HG03442 (cell line): Measurements from ENCODE around the gene ZNF512.
"Not testable (repeated sequence)": the region's sequence is repeated elsewhere in the genome, so short reads cannot be mapped to it uniquely, and the experiment has no call there.

Experiments used
- ATAC-seq: cut with Tn5 transposase; IDR thresholded peaks from one replicate; pipeline ENCODE4 v1.9.1; 2021; ENCODE audit warnings: mild to moderate bottlenecking, moderate library complexity; ENCODE audit not compliant: unreplicated experiment

Gene ZNF512

DNA sequence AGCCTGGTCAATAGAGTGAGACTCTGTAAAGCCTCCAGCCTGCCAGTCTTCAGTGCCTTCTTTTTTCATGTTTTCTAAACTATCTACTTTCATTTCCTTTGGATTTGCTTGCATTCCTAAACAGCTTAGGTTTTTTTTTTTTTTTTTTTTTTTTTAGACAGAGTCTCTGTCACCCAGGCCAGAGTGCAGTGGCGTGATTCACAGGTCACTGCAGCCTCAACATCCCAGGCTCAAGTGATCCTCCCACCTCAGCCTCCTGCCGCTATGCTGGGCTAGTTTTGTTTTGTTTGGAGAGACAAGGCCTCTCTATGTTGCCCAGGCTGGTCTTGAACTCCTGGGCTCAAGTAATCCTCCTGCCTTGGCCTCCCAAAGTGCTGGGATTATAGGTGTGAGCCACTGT lies 47.4 kb downstream of the ZNF512 start:
- not testable (repeated sequence) for ATAC-seq

DNA sequence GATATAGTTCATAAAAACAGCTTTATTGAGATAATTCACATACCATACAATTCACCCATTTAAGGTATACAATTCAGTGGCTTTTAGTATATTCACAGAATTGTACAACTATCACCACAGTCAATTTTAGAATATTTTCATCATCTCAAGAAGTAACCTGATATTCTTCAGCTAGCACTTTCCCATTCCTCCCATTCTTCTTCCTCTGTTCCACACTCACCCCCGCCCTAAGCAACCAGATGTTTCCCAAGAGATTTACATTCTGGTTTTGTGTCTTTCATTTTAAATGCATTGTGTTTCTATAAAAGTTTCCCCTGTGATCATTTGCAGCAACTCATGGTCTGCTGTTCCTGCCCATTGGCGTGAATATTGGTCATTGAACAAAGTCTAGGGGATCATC lies 51.4 kb downstream of the ZNF512 start:
- no peak for ATAC-seq

GRCh38 chr2:27636766-27637165 lies 53.9 kb downstream of the ZNF512 start:
- ATAC-seq, result no peak

DNA sequence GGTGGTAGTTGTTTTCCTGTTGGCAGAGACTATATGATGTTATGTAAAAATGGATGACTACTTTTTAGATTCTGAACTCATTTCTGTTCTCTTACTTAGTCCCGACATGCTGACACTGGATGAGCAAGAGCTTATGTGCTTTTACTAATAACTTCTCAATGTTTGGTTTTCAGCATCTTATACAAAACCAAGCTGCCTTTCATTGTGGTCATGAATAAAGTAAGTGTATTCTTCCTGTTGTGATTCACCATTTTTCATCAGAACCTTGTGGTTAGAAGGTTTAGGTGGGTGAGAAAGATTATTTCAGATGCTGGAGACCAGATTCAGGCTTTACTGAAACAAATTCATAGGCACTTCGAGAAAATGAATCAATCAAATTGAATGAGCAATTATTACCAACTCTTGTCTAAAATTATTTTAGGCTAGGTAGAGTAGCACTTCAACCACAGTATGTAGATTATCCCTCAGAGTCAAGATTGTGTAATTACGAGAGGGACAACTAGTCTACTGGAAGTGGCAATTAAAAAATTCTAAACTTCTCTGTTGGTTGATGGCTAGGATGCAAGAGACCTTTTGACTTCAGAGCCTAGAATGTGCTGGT lies 55.3 kb downstream of the ZNF512 start:
- ATAC-seq, result no peak

DNA sequence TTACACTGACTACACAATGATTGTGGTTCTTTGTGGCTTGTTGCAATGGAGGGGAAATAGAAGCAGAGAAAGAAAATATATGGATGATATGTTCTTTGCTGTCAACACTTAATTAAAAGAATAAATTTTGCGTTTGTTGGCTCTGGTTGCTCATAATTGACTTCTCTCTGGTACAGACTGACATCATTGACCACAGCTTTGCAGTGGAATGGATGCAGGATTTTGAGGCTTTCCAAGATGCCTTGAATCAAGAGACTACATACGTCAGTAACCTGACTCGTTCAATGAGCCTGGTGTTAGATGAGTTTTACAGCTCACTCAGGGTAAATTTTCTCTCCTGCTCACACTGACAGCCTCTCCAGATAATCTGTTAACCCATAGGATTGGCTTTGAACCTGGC lies 55.9 kb downstream of the ZNF512 start:
- no peak for ATAC-seq

DNA sequence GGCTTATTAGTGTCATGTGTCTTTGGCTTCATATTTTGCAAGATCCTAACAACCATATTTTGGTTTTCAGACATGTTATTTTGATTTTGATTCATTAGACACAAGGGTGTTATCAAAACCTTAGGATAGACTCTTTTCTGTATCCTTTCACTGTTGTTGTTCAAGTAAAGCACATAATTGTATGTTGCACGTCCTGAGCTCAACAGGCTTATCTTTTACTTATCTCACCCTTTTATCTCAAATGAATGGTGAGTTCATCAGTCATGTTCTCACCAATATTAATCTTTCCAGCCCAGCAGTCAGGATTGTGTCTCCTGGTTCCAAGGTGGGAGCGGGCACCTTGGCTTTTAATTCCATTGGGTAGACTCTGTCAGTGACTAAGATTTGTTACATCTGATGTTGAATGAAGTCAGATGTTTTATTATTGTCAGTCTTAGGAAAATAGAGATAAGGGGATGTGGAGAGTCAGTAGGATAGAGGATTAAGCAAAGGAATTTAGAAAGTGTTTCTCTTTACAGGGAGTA lies 57.9 kb downstream of the ZNF512 start:
- ATAC-seq, result no peak

DNA sequence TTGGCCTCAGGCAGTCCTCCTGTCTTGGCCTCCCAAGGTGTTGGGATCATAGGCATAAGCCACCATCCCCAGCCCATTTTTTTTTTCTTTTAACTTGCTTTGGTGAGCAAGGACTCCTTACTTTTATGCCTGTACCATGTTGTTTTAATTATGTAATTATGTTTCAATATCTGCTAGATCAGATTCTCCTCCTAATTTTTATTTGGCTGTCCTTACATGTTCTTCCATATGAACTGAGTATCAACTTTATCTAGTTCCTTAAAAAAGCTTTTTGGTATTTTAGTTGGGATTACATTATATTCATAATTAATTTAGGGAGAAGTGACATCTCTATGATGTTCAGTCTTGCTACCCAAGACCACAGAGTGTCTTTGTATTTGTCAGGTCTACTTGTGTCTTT lies 62.4 kb downstream of the ZNF512 start:
- no peak for ATAC-seq

- no peak for ATAC-seq
Measured at GRCh38 chr2:27647289-27647688, 64.4 kb downstream of the ZNF512 start.

GRCh38 chr2:27647737-27648136 lies 64.9 kb downstream of the ZNF512 start:
- no peak for ATAC-seq

DNA sequence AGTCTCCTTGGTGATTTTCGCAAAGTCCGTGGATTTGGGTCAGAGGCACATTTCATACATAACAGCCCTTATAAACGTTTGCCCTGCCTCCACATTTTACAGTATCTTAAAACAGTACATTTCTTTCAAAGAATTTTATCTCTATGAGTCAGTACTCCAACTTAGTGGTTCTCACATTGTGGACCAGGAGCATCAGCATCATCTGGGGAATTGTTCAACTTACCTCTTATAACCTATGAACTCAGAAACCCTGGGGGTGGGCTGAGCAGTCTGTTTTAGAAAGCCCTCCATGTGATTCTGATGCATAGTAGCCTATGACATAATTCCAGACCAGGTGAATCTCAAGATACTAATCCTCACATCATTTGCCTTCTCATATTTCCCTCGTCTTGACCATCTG lies 68.2 kb downstream of the ZNF512 start:
- no peak for ATAC-seq

DNA sequence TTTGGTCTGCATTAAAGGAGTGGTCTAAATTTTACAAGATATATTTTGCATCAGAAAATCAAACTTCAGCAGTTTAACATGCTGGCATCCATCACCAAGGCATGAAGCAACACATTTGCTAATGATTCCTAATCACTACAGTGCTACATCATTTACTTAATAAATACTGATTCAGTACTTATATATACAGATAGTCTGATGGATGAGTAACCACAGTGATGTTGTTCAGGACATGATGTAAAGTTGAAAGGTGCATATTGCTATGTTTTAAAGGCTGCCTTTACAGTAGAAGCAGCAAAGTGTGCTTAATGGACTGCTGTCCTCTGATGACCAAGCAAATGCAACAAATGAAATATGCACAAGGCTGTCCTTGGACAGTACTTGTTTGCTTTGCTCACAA lies 69.5 kb downstream of the ZNF512 start:
- no peak for ATAC-seq

GRCh38 chr2:27652790-27653189 lies 69.9 kb downstream of the ZNF512 start:
- no peak for ATAC-seq

DNA sequence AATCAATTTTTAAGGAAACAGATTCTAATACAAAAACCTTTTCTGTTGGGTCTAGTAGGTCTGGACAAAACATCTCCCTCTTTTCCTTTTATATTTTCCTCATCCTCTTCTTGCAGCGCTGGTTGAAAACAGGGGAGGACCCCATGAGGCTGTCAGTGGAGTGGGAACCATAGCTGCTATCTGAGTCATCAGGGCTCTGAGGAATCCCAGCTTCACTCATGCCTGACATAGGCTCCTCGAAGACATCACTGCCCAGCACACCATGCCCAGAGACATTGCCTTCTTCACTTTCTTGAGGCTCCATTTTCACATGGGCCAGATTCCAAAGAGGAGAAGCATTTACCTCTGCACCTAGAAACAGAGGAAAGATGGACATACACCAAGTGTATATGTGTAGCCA lies 70.6 kb downstream of the ZNF512 start:
- ATAC-seq, result no peak

DNA sequence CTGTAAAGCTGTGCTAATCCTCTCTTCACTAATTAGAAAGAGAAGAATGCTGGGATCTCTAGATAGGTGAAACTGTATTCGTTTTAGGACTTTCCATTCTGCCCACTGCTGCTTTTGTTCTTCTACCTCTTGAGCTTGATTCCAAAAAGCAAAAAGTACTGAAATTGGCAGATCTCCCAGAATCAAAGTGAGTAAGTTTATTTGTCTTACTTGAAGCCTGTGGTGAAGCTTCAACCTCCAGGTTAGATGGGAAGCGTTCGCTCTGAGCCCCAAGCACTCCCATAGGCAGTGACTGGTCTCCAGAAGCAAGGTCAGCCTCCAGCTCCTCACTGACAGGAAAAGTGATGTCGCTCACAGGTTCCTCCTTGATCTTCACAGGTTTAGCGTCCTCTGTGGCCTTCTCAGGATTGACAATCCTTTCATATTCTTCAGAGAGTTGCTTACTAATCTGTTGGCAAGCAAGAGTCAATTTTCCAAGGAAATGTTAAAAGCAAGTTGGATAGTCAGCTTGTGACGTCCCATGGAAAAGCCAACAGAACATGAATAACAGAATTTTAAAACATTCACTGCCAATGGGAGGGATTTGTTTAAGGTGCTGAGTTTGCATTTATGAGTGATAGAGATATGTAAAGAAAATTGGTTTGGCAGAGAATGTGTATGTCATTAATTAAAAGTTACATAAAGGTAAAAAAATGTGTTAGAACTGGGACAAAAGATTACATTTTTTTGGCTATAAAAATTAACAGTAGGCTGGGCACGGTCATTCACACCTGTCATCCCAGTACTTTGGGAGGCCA lies 72.5 kb downstream of the ZNF512 start:
- ATAC-seq, result no peak

- ATAC-seq, result no peak
Measured at GRCh38 chr2:27661371-27661770, 78.5 kb downstream of the ZNF512 start.

DNA sequence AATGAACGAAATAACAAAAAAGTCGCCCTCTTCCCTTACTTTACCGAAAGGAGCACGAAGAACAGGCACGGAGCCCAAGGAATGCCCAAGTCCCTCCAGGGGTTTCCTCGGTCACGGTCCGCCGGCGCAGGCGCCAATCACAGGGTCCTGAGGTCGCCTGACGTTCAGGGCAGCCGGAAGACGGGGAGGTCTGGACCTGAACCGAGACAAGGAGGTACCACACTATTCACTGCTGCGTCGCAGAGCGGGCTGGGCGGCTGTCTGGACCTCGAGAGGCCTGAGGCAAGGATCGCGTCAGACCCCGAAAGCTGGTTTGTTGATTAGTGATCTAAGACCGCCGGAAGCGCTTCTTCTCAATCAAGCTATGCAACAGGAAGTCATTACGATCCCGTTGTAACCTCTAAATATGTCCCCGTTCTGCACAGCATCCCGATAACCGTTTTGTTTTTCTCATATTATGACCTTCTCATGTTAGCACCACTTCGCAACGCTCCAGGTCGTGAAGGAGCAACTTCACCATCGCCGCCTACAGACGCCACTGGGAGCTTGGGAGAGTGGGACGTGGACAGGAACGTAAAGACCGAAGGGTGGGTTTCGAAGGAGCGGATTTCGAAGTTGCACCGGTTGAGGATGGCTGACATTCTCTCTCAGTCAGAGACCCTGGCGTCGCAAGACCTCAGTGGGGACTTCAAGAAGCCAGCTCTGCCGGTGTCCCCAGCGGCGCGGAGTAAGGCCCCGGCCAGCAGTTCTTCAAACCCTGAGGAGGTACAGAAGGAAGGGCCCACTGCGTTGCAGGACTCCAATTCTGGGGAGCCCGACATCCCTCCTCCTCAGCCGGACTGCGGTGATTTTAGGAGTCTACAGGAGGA lies 80.7 kb downstream of the ZNF512 start, which contains the start of the genes SLC4A1AP and SUPT7L:
Gene SLC4A1AP, plus strand, starts transcription at position 605 of the 869 bp plus-strand sequence. Its CDS starts 26 bp downstream, at position 631.
Gene SUPT7L, minus strand, starts transcription at position 330 of the 869 bp plus-strand sequence. CDS start 1,422 bp downstream, outside the sequence.
- peak; percentile 65 for ATAC-seq

DNA sequence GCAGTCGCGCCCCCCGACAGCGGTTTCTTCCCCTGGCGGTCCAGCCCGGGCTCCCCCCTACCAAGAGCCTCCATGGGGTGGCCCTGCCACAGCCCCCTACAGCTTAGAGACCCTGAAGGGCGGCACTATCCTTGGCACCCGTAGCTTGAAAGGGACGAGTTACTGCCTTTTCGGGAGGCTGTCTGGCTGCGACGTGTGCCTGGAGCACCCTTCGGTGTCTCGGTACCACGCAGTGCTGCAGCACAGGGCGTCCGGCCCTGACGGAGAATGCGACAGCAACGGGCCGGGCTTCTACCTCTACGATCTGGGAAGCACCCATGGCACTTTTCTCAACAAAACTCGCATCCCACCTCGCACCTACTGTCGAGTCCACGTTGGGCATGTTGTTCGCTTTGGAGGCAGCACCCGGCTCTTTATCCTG lies 81.3 kb downstream of the ZNF512 start:
- ATAC-seq, result peak; percentile 16

DNA sequence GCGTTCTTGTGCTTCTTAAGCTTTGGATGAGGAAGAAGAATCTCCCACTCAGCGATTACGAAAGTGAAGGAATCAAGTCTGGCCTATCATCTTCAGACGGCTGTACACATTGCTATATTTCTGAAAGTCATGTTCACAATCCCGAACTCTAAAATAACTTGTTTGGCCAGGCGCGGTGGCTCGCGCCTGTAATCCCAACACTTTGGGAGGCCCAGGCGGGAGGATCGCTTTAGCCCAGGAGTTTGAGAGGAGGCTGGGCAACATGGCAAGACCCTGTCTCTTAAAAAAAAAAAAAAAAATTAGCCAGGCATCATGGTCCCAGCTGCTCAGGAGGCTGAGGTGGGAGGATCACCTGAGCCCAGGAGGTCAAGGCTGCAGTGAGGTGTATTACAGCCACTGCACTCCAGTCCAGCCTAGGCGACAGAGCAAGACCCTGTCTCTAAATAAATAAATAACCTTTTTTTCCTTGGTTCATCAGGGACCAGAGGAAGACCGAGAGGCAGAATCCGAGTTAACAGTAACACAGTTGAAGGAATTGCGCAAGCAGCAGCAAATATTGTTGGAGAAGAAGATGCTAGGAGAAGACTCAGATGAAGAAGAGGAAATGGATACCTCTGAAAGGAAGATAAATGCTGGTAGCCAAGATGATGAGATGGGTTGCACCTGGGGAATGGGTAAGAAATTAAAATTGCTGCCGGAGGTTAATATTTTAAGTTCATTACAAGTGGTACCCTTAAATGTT lies 82.0 kb downstream of the ZNF512 start:
- no peak for ATAC-seq

DNA sequence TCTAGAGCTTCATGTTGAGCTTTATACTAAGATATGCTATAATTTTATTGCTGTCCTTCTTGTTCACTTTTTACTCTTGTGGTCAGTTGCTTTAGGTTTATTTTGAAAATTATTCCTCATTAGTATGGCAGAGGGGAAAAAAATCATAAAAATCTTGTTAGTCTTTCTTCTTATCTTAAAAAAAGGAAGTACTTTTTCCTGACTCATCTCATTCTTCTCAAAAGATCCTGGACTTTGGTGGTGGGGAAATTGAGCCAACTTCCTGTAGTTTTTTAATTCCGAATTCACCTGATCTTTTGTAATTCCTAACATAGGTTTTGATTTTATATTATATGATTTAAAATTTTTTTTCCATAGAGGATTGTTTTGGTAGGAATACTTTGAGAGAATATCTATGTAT lies 84.6 kb downstream of the ZNF512 start:
- no peak for ATAC-seq

DNA sequence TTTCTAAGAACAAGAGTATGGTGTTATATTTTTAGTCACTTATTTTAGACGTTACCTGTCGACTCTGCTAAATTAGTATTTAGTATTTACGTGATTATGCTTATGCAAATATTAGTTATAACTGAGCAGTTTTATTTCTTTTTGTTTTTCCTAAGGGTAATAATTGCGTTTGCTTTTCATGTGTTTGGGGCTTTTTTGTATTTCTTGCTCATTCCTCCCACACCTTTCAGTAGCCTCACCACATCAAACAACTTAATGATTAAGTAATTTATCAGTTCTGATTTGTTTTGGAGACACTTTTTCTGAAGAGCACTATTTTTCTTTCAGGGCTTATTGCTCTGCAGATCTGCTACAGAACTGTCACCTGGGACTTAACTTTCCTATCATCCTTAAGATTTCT lies 88.4 kb downstream of the ZNF512 start:
- ATAC-seq, result no peak
